IgD-negative memory B cell (primary cell): ENCODE data around the gene ATP2A2. TPM values are rescaled to one million over a fixed set of nuclear protein-coding genes. Genes with fewer than 3 reads are reported as not detected.

ENCODE experiments used
- H3K27ac Mint-ChIP-seq, 3 donors: one replicate each; pipeline ENCODE4 v1.8.0; 2020 to 2022; ENCODE audit warnings: mild to moderate bottlenecking in 3 of 3, mixed read lengths in 3 of 3, moderate library complexity in 1 of 3
- H3K27me3 Mint-ChIP-seq: one replicate; pipeline ENCODE4 v1.8.0; 2021; ENCODE audit warnings: mixed read lengths
- H3K36me3 Mint-ChIP-seq: one replicate; pipeline ENCODE4 v1.8.0; 2020; ENCODE audit warnings: mild to moderate bottlenecking, mixed read lengths
- H3K4me1 Mint-ChIP-seq, 3 donors: one replicate each; pipeline ENCODE4 v1.8.0; 2020 to 2022; ENCODE audit warnings: mixed read lengths in 3 of 3, mild to moderate bottlenecking in 1 of 3
- H3K4me3 Mint-ChIP-seq, 4 donors: one replicate each; pipeline ENCODE4 v1.8.0; 2020 to 2022; ENCODE audit warnings: mild to moderate bottlenecking in 4 of 4, mixed read lengths in 4 of 4, moderate library complexity in 3 of 4
- H3K9me3 Mint-ChIP-seq, 3 donors: one replicate each; pipeline ENCODE4 v1.8.0; 2020 to 2021; ENCODE audit warnings: mixed read lengths in 3 of 3, mild to moderate bottlenecking in 1 of 3
- polyA plus RNA-seq: library from polyadenylated mRNA; unstranded; fragments of 300-500 nt; fragmentation: Illumina TruSeq; gene quantifications from one replicate; pipeline ENCODE4 v1.2.3, GENCODE V29; 2021

ATP2A2 gene
- 3.5 TPM for polyA plus RNA-seq

DNA sequence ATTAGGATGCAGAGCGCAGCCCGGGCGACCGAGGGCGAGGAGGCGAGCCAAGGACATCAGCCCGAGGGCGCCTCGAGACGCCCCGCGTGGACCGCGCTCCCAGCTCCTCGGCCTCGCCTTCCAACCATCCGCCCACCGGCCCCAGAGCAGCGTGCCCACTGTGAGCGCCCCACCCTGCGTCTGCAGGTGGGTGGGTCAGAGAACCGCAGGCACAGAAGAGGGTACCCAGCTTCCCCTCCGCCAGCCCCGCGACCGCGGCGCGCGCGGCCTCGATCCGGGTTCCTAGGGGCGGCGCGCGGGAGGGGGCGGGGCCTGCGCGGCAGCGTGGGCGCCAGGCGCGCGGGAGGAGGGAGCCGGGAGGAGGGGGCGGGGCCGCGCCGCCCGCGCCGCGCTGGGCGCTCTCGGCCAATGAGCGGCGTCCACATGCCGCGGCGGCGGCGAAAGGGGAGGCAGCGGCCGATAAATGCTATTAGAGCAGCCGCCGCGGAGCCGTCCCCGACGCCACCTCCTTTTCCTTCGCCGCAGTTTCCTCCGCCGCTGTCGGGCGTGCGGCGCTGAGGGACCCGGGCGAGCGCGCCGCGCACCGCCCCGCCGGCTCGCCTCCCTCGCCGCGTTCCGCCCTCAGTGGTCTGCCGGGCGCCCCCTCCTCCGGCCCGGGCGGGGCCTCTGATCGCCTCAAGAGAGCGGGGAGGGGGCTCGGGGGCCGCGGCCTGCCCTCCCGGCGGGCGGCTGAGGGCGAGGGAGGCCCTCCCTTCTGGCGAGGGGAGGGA lies at the start of gene ATP2A2:
Gene ATP2A2, plus strand, starts transcription at position 469 of the 770 bp plus-strand sequence. CDS start 543 bp downstream, outside the sequence.
- H3K9me3 Mint-ChIP-seq = no peaks in the 10 kb centered on the region
- peaks cover 34 to 42% (median 37%) of the 10 kb centered on the region in 3 donors for H3K4me1 Mint-ChIP-seq
- H3K27me3 Mint-ChIP-seq = no peaks in the 10 kb centered on the region
- H3K27ac Mint-ChIP-seq = peak within 1 kb of the TSS; percentile 90 to 98 (median 92)
- peaks cover 4% of the 10 kb centered on the region for H3K36me3 Mint-ChIP-seq
- H3K4me3 Mint-ChIP-seq = peak within 1 kb of the TSS; percentile 86 to 99 (median 96)

DNA sequence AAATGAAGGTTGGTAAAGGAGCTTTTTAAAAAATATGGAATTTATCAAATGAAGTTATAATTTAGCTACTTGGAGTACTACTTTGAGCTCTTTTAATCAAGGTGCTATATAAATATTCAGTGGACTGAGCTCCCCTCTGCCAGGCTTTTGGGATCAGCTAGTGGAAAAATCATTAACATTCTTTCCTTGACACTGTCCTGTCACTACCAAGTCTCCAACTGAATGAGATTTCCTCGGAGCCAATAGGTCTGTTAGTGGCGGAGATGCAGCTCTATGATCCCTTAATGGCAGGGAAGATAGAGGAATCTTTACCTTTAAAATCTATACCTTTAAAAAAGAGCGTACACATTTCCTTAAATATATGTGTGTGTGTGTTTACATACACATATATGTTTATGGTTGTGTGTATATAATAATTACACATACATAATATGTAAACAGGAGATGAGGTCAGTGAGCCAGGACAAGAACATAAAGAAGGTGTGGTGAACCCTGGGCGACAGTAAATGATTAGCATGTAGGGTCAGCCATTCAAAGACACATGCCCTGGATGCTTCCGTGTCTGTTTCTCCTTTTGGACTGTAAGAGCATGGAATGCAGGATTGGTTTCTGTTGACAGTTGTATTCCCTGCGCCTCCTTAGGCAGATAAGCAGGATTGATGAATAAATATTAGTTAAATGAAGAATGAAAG lies 47.7 kb upstream of the ATP2A2 start:
- Mint-ChIP-seq H3K4me3 (no peak overlapping the region), H3K27ac (no peak overlapping the region), H3K9me3 (no peaks in the 10 kb centered on the region), H3K4me1 (peaks cover 0 to 10% (median 5%) of the 10 kb centered on the region in 3 donors), H3K36me3 (peaks cover 2% of the 10 kb centered on the region), H3K27me3 (no peaks in the 10 kb centered on the region)

DNA sequence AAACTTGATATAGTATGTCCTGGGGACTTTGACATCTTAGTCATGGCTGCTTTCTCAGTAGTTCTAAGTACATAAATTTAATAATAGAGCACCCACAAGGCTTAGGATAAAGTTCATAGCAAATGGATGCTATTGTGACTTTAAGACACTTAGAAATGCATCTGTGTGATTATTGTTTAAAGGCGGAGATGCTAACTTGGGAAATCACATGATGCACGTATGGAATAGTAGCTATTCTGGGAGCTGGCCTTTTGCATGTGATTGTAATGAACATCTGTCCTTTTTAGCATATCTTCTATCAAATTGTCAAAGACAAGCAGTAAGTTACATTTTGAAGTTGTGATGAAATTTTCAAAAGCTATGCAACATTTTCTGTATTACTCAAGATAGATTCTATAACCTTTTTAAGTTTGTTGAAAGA lies 46.7 kb upstream of the ATP2A2 start:
- H3K36me3 Mint-ChIP-seq = peaks cover 5% of the 10 kb centered on the region
- H3K4me1 Mint-ChIP-seq = peaks cover 0 to 10% (median 5%) of the 10 kb centered on the region in 3 donors
- H3K4me3 Mint-ChIP-seq = no peak overlapping the region
- H3K27me3 Mint-ChIP-seq = no peaks in the 10 kb centered on the region
- H3K9me3 Mint-ChIP-seq = no peaks in the 10 kb centered on the region
- H3K27ac Mint-ChIP-seq = no peak overlapping the region

DNA sequence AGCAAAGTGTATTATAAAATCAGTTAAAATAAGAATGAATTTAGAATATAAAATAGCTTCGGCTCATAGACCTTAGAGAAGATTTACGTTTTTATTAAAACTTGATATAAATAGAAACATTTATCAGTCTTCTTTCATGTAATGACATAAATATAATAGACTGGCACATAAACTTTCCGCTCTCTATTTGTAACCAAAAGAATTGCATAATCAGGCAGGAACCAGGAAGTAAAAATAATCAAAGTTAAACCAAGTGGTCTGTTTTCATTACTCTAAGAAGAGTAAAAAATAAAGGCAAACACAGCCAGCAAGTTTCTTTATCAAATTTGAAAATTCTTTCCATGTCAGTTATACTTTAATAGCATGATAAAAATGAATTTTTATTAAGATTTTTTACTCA lies 46.3 kb upstream of the ATP2A2 start:
- H3K27ac Mint-ChIP-seq = no peak overlapping the region
- H3K36me3 Mint-ChIP-seq = peaks cover 5% of the 10 kb centered on the region
- no peak overlapping the region for H3K4me3 Mint-ChIP-seq
- no peaks in the 10 kb centered on the region for H3K9me3 Mint-ChIP-seq
- no peaks in the 10 kb centered on the region for H3K27me3 Mint-ChIP-seq
- H3K4me1 Mint-ChIP-seq = peaks cover 0 to 10% (median 5%) of the 10 kb centered on the region in 3 donors

DNA sequence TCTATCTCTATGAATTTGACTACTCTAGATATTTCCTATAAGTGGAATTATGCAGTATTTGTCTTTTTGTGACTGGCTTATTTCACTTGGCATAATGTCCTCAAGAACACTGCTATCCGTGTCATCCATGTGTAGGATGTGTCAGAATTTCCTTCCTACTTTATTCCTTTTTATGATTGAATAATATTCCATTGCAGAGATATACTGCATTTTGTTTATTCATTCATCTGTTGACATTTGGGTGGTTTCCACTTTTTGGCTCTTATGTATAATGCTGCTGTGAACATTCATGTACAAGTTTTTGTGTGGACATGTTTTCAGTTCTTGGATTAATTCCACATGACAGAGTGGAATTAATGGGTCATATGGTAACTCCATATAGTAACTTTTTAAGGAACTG lies 45.7 kb upstream of the ATP2A2 start:
- Mint-ChIP-seq H3K27me3 (no peaks in the 10 kb centered on the region), H3K4me3 (no peak overlapping the region), H3K27ac (no peak overlapping the region), H3K36me3 (peaks cover 5% of the 10 kb centered on the region), H3K9me3 (no peaks in the 10 kb centered on the region), H3K4me1 (peaks cover 0 to 10% (median 5%) of the 10 kb centered on the region in 3 donors)

DNA sequence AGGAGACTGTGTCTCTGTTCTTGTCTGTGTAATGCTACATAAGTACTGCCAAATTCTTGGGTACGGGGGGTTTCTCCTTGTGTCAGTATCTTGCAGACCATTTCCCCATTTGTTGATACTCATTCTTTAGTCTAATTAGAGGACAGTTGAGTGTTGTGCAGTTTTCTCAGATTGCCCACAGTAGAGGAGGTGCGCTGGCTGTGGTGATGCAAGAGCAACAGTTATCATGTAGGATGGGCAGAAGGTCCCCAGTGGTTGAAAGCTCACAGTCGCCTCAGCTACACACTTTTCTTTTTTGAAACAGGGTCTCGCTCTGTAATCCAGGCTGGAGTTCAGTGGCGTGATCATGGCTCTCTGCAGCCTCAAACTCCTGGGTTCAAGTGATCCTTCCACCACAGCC lies 37.8 kb upstream of the ATP2A2 start:
- H3K27ac Mint-ChIP-seq = no peak overlapping the region
- peaks cover 5 to 7% (median 7%) of the 10 kb centered on the region in 3 donors for H3K4me1 Mint-ChIP-seq
- H3K36me3 Mint-ChIP-seq = peaks cover 5% of the 10 kb centered on the region
- no peak overlapping the region for H3K4me3 Mint-ChIP-seq
- H3K9me3 Mint-ChIP-seq = peaks cover 0 to 3% (median 0%) of the 10 kb centered on the region in 3 donors
- H3K27me3 Mint-ChIP-seq = peaks cover 4% of the 10 kb centered on the region

DNA sequence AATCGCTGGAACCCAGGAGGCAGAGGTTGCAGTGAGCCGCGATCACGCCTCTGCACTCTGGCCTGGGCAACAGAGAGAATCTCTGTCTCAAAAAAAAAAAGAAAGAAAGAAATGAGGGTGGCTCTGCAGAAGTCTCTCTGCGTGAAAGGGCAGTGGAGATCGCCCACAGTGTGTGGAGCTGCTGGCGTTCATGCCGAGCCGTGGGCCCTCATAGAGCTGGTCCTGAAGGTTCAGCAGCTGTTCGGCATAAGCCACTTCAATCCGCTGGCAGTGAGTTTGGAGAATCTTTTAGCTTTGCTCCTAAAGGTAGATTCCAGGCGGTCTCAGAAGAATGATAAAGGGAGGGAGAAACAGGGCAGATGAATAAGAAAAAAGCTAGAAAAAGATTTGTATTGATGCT lies 36.7 kb upstream of the ATP2A2 start:
- H3K4me3 Mint-ChIP-seq = no peak overlapping the region
- H3K27me3 Mint-ChIP-seq = peaks cover 4% of the 10 kb centered on the region
- peaks cover 5 to 7% (median 7%) of the 10 kb centered on the region in 3 donors for H3K4me1 Mint-ChIP-seq
- peaks cover 0 to 3% (median 0%) of the 10 kb centered on the region in 3 donors for H3K9me3 Mint-ChIP-seq
- H3K27ac Mint-ChIP-seq = peak overlapping the region in 1 of 3 donors; percentile 85
- peaks cover 2% of the 10 kb centered on the region for H3K36me3 Mint-ChIP-seq

DNA sequence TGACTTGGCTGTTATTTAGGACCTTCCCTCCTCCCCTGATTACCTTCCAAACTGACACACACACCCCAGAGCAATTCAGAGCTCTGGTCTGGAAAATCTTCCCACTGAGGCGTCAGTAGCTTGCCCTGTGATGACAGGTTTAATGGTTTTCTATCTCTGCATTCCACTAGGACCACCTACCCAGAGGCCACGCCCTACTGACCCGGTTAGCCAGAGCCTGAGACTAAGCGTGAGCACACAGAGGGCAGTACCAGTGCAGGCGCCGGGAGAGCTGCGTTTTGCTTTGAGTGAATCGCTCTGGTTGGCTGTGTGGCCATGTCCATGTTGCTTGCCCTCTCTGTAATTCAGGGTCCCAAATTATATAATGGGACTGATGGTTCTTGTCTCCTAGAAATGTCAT lies 36.2 kb upstream of the ATP2A2 start:
- peaks cover 5 to 7% (median 7%) of the 10 kb centered on the region in 3 donors for H3K4me1 Mint-ChIP-seq
- peaks cover 0 to 3% (median 0%) of the 10 kb centered on the region in 3 donors for H3K9me3 Mint-ChIP-seq
- H3K4me3 Mint-ChIP-seq = no peak overlapping the region
- peaks cover 4% of the 10 kb centered on the region for H3K27me3 Mint-ChIP-seq
- H3K36me3 Mint-ChIP-seq = peaks cover 2% of the 10 kb centered on the region
- peak overlapping the region in 1 of 3 donors; percentile 85 for H3K27ac Mint-ChIP-seq

DNA sequence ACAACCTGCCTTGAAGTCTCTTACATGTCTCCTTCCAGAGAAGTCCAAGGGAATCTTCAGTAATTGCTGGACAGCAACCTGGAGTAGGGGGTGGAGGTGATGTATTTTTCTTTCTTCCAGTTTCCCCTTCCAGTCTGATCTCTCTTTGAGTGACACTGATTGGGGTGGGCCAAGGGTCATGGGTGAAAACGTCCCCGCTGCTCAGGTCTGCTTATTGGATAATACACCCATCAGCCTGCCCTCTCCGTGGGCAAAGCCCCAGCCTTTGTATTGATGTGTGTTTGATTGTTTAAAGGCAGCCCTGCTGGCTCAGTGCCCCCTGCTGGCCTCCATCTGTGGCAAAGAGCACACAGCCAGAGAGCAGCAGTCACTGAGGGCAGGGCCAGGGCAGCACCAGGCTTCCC lies 35.7 kb upstream of the ATP2A2 start:
- Mint-ChIP-seq H3K9me3 (peaks cover 0 to 3% (median 0%) of the 10 kb centered on the region in 3 donors), H3K36me3 (peaks cover 2% of the 10 kb centered on the region), H3K4me3 (no peak overlapping the region), H3K4me1 (peaks cover 5 to 7% (median 7%) of the 10 kb centered on the region in 3 donors), H3K27ac (no peak overlapping the region), H3K27me3 (peaks cover 4% of the 10 kb centered on the region)

DNA sequence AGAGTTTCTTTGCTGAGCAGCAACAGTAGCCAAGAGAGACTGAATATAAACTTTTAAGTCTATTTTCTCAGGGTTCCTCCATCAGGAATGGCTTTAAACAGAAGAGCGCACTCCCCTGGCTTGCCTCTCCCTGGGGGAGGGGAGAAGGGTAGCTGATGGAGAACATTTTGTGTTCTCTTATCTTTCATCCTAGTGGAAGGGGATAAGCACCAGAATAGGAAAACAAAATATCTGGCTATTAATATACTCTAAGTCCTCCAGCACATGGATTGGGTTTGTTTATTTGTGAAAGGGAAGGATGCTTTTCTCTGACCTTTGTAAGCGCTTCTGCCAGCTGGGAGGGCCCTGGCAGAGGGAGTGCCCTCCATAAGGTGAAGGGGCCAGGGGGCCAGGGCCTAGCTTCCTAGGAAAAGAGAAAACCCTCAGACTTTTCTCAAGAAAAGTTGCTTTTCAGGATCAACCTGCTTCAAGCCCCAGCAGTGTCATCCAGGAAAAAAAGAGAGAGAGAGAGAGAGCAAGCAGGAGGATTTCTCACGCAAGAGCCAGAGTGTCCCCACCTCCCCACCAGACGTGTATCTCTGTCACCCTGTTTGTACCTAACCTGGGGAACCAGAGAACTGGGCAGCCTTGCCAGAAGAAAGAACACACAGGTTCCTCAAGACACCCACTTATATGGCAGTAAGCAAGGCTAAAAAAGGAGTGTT lies 34.3 kb upstream of the ATP2A2 start:
- H3K9me3 Mint-ChIP-seq = peaks cover 0 to 3% (median 0%) of the 10 kb centered on the region in 3 donors
- H3K4me1 Mint-ChIP-seq = peaks cover 5 to 7% (median 7%) of the 10 kb centered on the region in 3 donors
- peaks cover 2% of the 10 kb centered on the region for H3K36me3 Mint-ChIP-seq
- H3K27ac Mint-ChIP-seq = no peak overlapping the region
- no peaks in the 10 kb centered on the region for H3K27me3 Mint-ChIP-seq
- H3K4me3 Mint-ChIP-seq = no peak overlapping the region

DNA sequence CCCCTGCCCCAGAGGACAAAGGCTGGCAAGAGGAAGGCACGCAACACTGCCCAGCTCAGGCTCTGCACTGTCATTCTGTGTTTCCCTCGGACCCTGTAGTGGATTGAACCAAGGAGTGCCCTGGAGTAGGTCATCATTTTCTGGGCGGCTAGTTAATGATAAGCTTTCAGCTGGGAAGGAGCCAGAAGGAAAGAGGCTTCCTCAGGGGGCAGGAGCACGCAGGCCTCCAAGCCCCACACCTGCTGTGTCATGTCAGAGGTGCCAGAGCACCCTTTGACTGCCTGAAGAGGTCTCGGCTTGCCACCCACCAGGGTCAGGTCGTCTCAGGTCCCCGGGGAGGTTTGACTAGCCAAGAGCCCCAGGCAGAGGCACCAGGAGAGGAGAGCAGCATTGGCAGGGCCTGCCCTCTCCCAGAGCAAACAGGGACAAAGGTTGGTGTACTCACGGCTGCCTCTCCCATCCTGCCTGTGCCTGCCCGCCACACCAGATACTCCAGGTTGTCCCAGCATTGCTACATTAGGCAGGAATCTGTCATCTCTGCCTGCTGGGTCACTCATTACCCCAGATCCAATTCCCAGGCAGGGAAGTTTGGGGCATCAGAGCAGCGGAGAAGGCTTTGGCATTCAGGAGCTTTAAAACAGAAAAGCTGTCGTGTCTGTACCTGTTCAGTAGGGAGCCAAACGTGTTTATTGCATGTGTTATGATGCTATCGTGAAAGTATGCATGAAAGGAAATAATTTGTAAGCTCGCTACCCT lies 33.5 kb upstream of the ATP2A2 start:
- Mint-ChIP-seq H3K4me3 (no peak overlapping the region), H3K27ac (no peak overlapping the region), H3K27me3 (no peaks in the 10 kb centered on the region), H3K4me1 (peaks cover 5 to 7% (median 7%) of the 10 kb centered on the region in 3 donors), H3K36me3 (peaks cover 2% of the 10 kb centered on the region), H3K9me3 (peaks cover 0 to 3% (median 0%) of the 10 kb centered on the region in 3 donors)

DNA sequence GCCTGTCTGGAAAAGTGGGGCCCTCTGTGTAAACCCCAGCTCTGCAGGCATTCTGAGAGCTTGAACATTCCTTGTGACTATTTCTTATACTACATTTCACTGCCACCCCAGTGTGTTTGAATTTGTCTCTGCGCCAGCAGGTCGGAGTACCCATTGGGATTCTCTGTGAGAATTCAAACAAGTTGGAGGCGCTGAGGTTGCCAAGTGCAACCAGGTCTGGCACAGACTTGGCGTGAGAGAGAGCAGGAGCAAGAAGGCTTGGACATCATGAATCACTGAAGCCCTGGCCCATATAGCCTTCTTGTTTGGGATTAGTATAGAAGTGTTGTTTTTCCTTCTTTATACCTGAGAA lies 33.0 kb upstream of the ATP2A2 start:
- Mint-ChIP-seq H3K27ac (no peak overlapping the region), H3K36me3 (peaks cover under 1% of the 10 kb centered on the region), H3K4me1 (peaks cover 5 to 7% (median 7%) of the 10 kb centered on the region in 3 donors), H3K4me3 (no peak overlapping the region), H3K27me3 (no peaks in the 10 kb centered on the region), H3K9me3 (peaks cover 0 to 3% (median 0%) of the 10 kb centered on the region in 3 donors)

DNA sequence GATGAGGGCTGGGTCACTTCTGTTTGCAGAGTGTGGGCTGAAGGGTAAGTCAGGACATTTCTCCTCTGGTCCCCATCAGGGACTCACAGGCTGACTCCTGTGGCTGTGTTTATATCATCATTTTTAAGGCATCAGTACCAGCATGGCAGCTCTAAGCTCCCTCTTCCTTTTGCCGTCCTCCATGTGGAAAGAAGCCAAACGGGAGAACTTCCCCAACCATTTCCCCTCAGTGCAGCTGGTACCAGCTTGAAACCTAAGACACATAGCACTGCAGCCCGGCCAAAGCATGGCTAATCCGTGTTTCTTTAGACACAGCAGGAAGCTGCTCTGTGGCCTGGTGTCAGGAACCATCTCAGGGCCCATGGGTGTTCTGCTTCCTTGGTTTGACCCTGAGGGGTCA lies 31.9 kb upstream of the ATP2A2 start:
- Mint-ChIP-seq H3K36me3 (no peaks in the 10 kb centered on the region), H3K4me1 (peaks cover 5 to 7% (median 7%) of the 10 kb centered on the region in 3 donors), H3K27me3 (no peaks in the 10 kb centered on the region), H3K9me3 (no peaks in the 10 kb centered on the region), H3K27ac (no peak overlapping the region), H3K4me3 (no peak overlapping the region)

DNA sequence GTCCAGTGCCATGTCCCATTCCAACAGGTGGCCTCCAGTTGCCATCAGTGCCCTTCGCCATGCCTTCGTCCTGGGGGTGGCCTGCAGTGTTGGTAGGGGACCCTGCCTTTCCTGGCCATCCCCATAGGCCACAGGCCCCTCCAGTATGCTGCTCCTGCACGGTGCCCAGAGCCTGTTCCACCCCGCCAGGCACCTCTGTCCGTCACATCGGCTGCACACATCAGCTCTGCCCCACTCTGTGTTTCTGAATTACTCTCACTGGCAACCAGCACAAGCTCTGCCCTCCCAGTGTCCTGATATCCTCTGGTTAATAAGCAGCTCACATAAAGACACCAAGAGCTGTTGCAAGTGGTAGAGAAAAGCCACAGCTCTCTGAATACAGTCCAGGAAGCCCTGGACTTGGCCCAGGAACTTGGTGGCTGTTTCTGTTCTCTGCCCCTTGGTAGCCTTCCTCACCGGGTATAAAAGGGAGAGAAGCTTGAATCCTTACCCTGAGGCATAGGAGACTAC lies 31.3 kb upstream of the ATP2A2 start:
- no peaks in the 10 kb centered on the region for H3K9me3 Mint-ChIP-seq
- H3K27ac Mint-ChIP-seq = no peak overlapping the region
- no peaks in the 10 kb centered on the region for H3K36me3 Mint-ChIP-seq
- no peaks in the 10 kb centered on the region for H3K27me3 Mint-ChIP-seq
- H3K4me3 Mint-ChIP-seq = peak overlapping the region in 1 of 4 donors; percentile 16
- H3K4me1 Mint-ChIP-seq = peaks cover 4 to 5% (median 4%) of the 10 kb centered on the region in 3 donors
